Measurements from ENCODE around the gene ATP2B3. TPM values are rescaled to one million over a fixed set of nuclear protein-coding genes. Genes with fewer than 3 reads are reported as not detected.

The ATP2B3 gene
- total RNA-seq, 2 donors from 2014 or later: 0.68 to 0.85 TPM

DNA sequence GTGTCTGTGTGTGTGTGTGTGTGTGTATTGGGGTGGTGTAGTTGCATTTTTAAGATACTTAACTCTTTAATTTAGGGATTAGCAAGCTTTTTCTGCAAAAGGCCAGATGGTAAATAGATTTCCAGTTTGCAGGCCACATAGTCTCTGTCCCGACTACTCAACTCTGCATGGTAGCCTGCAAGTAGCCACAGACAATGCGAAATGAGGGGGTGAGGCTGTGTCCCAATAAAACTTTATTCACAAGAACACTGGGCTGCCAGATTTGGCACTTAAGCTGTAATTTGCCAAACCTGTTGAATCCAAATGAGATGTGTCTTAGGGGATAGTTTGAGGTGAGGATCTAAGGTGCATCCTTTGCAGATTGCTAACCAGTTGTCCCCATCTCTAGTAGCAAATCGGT, 6.8 kb downstream of the ATP2B3 start:
- Histone ChIP-seq H3K27me3 (replicated peaks; ENCODE audit: insufficient read depth) (no peaks in the 10 kb centered on the region), H3K9me3 (no peaks in the 10 kb centered on the region), H3K27ac (no peak overlapping the region), H3K36me3 (no peaks in the 10 kb centered on the region), H3K4me3 (no peak overlapping the region), H3K4me1 (ENCODE audit: control insufficient read depth in 1 of 2, low read depth in 2 of 2) (no peaks in the 10 kb centered on the region)
- ATAC-seq (ENCODE audit: insufficient number of reproducible peaks, low FRiP score, low read depth) (no peak), DNase-seq (ENCODE audit: low spot score) (no peak)
- TF ChIP-seq, protein P1, sequence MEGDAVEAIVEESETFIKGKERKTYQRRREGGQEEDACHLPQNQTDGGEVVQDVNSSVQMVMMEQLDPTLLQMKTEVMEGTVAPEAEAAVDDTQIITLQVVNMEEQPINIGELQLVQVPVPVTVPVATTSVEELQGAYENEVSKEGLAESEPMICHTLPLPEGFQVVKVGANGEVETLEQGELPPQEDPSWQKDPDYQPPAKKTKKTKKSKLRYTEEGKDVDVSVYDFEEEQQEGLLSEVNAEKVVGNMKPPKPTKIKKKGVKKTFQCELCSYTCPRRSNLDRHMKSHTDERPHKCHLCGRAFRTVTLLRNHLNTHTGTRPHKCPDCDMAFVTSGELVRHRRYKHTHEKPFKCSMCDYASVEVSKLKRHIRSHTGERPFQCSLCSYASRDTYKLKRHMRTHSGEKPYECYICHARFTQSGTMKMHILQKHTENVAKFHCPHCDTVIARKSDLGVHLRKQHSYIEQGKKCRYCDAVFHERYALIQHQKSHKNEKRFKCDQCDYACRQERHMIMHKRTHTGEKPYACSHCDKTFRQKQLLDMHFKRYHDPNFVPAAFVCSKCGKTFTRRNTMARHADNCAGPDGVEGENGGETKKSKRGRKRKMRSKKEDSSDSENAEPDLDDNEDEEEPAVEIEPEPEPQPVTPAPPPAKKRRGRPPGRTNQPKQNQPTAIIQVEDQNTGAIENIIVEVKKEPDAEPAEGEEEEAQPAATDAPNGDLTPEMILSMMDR (IDR thresholded peaks at IDR 0.05): no peak

DNA sequence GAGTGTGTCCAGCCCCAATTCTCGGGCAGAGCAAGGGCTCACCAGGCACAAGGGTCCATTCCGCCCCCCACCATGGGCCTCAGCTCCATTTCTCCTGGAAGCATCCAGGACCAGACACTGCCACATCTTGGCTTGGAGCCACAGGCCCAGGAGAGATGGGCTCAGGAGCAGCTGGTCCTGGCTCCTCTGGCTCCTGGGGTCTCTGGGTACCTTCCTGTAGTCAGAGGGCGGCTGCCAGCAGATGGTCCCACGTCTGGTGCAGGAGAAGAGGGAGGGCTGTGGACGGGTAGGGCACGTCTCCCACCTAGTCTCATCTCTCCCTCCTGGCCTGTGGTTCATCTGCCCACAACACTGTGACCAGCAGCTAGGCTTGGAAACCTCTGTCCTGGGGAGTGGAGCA, 8.0 kb downstream of the ATP2B3 start:
- Histone ChIP-seq H3K4me1 (ENCODE audit: control insufficient read depth in 1 of 2, low read depth in 2 of 2) (no peaks in the 10 kb centered on the region), H3K36me3 (no peaks in the 10 kb centered on the region), H3K9me3 (no peaks in the 10 kb centered on the region), H3K4me3 (no peak overlapping the region), H3K27me3 (replicated peaks; ENCODE audit: insufficient read depth) (no peaks in the 10 kb centered on the region), H3K27ac (no peak overlapping the region)
- TF ChIP-seq, protein P1 (IDR thresholded peaks at IDR 0.05): no peak
- ATAC-seq (ENCODE audit: insufficient number of reproducible peaks, low FRiP score, low read depth) (no peak), DNase-seq (ENCODE audit: low spot score) (no peak)

DNA sequence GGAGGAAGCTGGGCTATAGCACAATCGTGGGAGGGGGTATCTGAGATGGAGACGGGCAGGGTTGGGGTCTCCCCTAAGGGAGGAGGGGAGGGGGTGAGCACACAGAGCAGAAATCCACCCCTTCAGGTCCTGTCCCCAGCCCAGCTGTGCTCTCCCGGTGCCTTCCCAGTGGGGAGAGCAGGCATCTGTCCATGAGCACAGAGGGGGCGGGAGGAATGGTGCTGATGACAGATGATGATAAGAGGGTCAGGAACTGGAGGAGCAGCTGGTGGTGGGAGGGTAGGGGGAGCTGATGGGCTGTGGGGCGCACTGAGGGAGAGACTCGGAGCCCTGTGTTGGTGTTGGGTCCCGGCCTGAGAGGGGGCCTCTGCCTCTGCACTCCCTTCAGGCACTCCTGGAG, 8.6 kb downstream of the ATP2B3 start:
- Histone ChIP-seq H3K27ac (no peak overlapping the region), H3K4me1 (ENCODE audit: control insufficient read depth in 1 of 2, low read depth in 2 of 2) (no peaks in the 10 kb centered on the region), H3K27me3 (replicated peaks; ENCODE audit: insufficient read depth) (no peaks in the 10 kb centered on the region), H3K36me3 (no peaks in the 10 kb centered on the region), H3K4me3 (no peak overlapping the region), H3K9me3 (no peaks in the 10 kb centered on the region)
- no peak for ATAC-seq (ENCODE audit: insufficient number of reproducible peaks, low FRiP score, low read depth)
- TF ChIP-seq, protein P1 (IDR thresholded peaks at IDR 0.05): no peak
- no peak for DNase-seq (ENCODE audit: low spot score)

DNA sequence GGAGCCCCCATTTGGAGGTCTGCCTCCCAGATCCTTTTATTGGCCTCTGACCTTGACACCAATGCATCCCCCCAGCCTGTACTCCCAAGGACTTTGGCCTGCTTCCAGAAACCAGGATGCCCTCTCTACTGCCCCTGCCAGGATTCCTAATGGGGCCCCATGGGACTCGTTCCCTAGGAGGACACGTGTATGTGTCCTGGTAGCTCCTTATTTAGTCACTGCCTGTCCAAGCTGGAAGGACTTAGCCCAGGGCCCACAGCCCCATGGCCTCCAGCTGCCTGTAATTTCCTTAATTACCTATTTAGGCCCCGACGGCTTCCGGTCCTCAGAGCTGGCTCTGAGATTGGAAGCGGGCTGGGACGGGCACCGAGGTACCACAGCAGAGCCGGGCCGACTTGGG, 9.4 kb downstream of the ATP2B3 start:
- Histone ChIP-seq H3K4me1 (ENCODE audit: control insufficient read depth in 1 of 2, low read depth in 2 of 2) (no peaks in the 10 kb centered on the region), H3K27ac (no peak overlapping the region), H3K4me3 (no peak overlapping the region), H3K36me3 (no peaks in the 10 kb centered on the region), H3K9me3 (no peaks in the 10 kb centered on the region), H3K27me3 (replicated peaks; ENCODE audit: insufficient read depth) (no peaks in the 10 kb centered on the region)
- ATAC-seq (ENCODE audit: insufficient number of reproducible peaks, low FRiP score, low read depth) (no peak), DNase-seq (ENCODE audit: low spot score) (no peak)
- TF ChIP-seq, protein P1 (IDR thresholded peaks at IDR 0.05): no peak

DNA sequence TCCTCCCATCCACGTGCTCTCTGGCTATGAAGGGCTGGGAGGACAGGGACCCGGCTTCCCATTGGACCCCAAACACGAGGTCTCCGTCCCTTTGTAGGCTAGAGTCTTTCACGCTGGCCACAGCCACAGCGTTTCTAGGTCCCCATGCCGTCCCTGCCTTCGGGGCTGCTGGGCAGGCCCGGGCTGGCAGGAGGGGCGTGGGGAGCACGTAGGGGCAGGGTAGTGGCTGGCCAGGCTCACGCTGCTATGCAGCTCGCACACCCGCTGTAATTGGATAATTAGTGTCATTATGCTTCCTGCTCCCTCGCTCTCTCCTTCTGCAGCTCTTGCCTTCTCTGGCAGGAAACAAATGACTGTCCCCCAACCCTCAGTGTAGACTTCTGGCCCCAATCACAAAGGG, 9.8 kb downstream of the ATP2B3 start:
- ATAC-seq (ENCODE audit: insufficient number of reproducible peaks, low FRiP score, low read depth) (no peak), DNase-seq (ENCODE audit: low spot score) (no peak)
- TF ChIP-seq, protein P1 (IDR thresholded peaks at IDR 0.05): no peak
- H3K27me3 ChIP-seq (replicated peaks; ENCODE audit: insufficient read depth): no peaks in the 10 kb centered on the region
- no peak overlapping the region for H3K27ac ChIP-seq
- H3K9me3 ChIP-seq: no peaks in the 10 kb centered on the region
- no peaks in the 10 kb centered on the region for H3K36me3 ChIP-seq
- H3K4me3 ChIP-seq: no peak overlapping the region
- H3K4me1 ChIP-seq (ENCODE audit: control insufficient read depth in 1 of 2, low read depth in 2 of 2): no peaks in the 10 kb centered on the region

Measured in thoracic aorta (tissue), 2 donors.